H1 (cell line): ENCODE measurements around the gene ALK. TPM values are rescaled to one million over a fixed set of nuclear protein-coding genes. Genes with fewer than 3 reads are reported as not detected.

Source experiments
- JUND ChIP-seq: IDR thresholded peaks from 2 replicates; pipeline ENCODE4 v1.6.1; 2011; ENCODE audit warnings: mild to moderate bottlenecking, improper control_type of control experiment, low read length
- SP2 ChIP-seq: IDR thresholded peaks from 2 replicates; pipeline ENCODE4 v1.6.1; 2012; ENCODE audit warnings: mild to moderate bottlenecking, low read length, inconsistent platforms
- polyA plus RNA-seq, 7 experiments: library from polyadenylated mRNA; depleted of rRNA in 3 of 7; stranded (reverse) in 5 of 7; unstranded in 2 of 7; fragments of >200 nt in 5 of 7; fragments of 200-250 nt in 2 of 7; gene quantifications; 1 replicate in 5 of 7; 2 replicates in 1 of 7; 4 replicates in 1 of 7; pipeline versions ENCODE4 v1.2.1 to v1.2.3, GENCODE V29; 2011 to 2013; ENCODE audit warnings: missing spikeins in 2 of 7, mixed read lengths in 2 of 7
- total RNA-seq: library from RNA; stranded (reverse); fragmentation: NEBNext Ultra II Directional; extraction: Animal tissue kit (Norgen Biotek cat#: 25700); gene quantifications from 2 replicates; pipeline ENCODE4 v1.2.1, GENCODE V29; 2021

The ALK gene
- total and polyA plus RNA-seq, 2 of the 8 experiments (the other 6 are each of a cell fraction or from before 2014, with no cell fraction given): 0.02 to 0.09 TPM

- TF ChIP-seq SP2 (no peak), JUND (no peak)
- TF ChIP-seq, all 59 proteins: peak for 0
Observed at GRCh38 chr2:29489568-29489967, 431.8 kb downstream of the ALK start (continued).
